Keratinocyte (primary cell): ENCODE measurements around the gene DIRAS1. TPM values are rescaled to one million over a fixed set of nuclear protein-coding genes. Genes with fewer than 3 reads are reported as not detected.

Experiments used
- DNase-seq: peaks from one replicate; pipeline ENCODE4 v3.0.0-alpha.2; 2011; ENCODE audit warnings: low read depth, missing footprints, low spot score
- FAIRE-seq: peaks from 2 replicates; lab custom pipeline; 2011; peaks lifted over from hg19 to GRCh38; lab: Jason Lieb, UNC
- H2AFZ ChIP-seq: 2 replicates; pipeline ENCODE4 v1.6.0; 2012; ENCODE audit warnings: low read length, control low read depth, inconsistent platforms; ENCODE audit not compliant: control insufficient read depth
- H3K27ac ChIP-seq: 2 replicates; pipeline ENCODE4 v1.5.1; 2011; ENCODE audit warnings: low read length; ENCODE audit not compliant: control insufficient read depth, insufficient read depth
- H3K27me3 ChIP-seq: 3 replicates; pipeline ENCODE4 v1.6.0; 2011; ENCODE audit warnings: low read length; ENCODE audit not compliant: control insufficient read depth, insufficient read depth; ENCODE audit errors: extremely low read depth
- H3K36me3 ChIP-seq, 2 experiments: 2 replicates in 1 of 2; 3 replicates in 1 of 2; pipeline ENCODE4 v1.5.1; 2011; ENCODE audit warnings: low read length in 2 of 2, mild to moderate bottlenecking in 1 of 2; ENCODE audit not compliant: control insufficient read depth in 2 of 2, insufficient read depth in 2 of 2; ENCODE audit errors: extremely low read depth in 1 of 2
- H3K4me1 ChIP-seq: 3 replicates; pipeline ENCODE4 v1.5.1; 2011; ENCODE audit warnings: low read length; ENCODE audit not compliant: control insufficient read depth, insufficient read depth; ENCODE audit errors: extremely low read depth
- H3K4me2 ChIP-seq: 3 replicates; pipeline ENCODE4 v1.6.0; 2011; ENCODE audit warnings: low read depth, low read length; ENCODE audit not compliant: control insufficient read depth, insufficient read depth; ENCODE audit errors: extremely low read depth
- H3K4me3 ChIP-seq, 3 experiments: fragments of 200-600 bp in 1 of 3; sonication (generic) in 1 of 3; 2 replicates in 2 of 3; 3 replicates in 1 of 3; pipeline ENCODE4 v1.5.1; 2011 to 2016; ENCODE audit warnings: low read length in 3 of 3, mild to moderate bottlenecking in 3 of 3, control low read depth in 2 of 3, inconsistent platforms in 1 of 3, low read depth in 1 of 3, mixed read lengths in 1 of 3, mixed run types in 1 of 3, moderate library complexity in 1 of 3; ENCODE audit not compliant: control insufficient read depth in 2 of 3, insufficient read depth in 2 of 3; ENCODE audit errors: extremely low read depth in 1 of 3
- H3K79me2 ChIP-seq: 2 replicates; pipeline ENCODE4 v1.6.0; 2012; ENCODE audit warnings: low read length; ENCODE audit not compliant: control insufficient read depth, insufficient read depth
- H3K9ac ChIP-seq: 3 replicates; pipeline ENCODE4 v1.6.0; 2011; ENCODE audit warnings: low read length; ENCODE audit not compliant: control insufficient read depth, insufficient read depth; ENCODE audit errors: extremely low read depth
- H3K9me1 ChIP-seq: 3 replicates; pipeline ENCODE4 v1.6.0; 2011; ENCODE audit warnings: low read length; ENCODE audit not compliant: control insufficient read depth, insufficient read depth; ENCODE audit errors: extremely low read depth
- H3K9me3 ChIP-seq: 2 replicates; pipeline ENCODE4 v1.5.1; 2012; ENCODE audit warnings: low read depth, low read length; ENCODE audit not compliant: control insufficient read depth
- H4K20me1 ChIP-seq: 3 replicates; pipeline ENCODE4 v1.6.0; 2011; ENCODE audit warnings: low read length; ENCODE audit not compliant: control insufficient read depth, insufficient read depth; ENCODE audit errors: extremely low read depth
- CTCF ChIP-seq, 3 experiments: IDR thresholded peaks in 1 of 3; conservative IDR thresholded peaks in 1 of 3; optimal IDR thresholded peaks in 1 of 3; 2 replicates in 2 of 3; 3 replicates in 1 of 3; pipeline versions ENCODE3 to v1.5.1; 2011; ENCODE audit warnings: low read length in 3 of 3, mild to moderate bottlenecking in 3 of 3, moderate library complexity in 2 of 3, control low read depth in 1 of 3, inconsistent platforms in 1 of 3; ENCODE audit not compliant: insufficient read depth in 2 of 3; ENCODE audit errors: extremely low read depth in 1 of 3
- EZH2 ChIP-seq: IDR thresholded peaks from one replicate; pipeline ENCODE4 v1.6.1; 2012; ENCODE audit warnings: inconsistent platforms, mild to moderate bottlenecking, low read length, moderate library complexity
- dilution Hi-C: fragments of 300-500 bp; cut with MboI; formaldehyde crosslinking; loops from one replicate; pipeline ENCODE4 v1.7.0; 2020; ENCODE audit warnings: low sequenced_read_pairs; ENCODE audit not compliant: extremely low pct_ligation_motif_present
- polyA plus RNA-seq, 5 experiments: library from polyadenylated mRNA; depleted of rRNA in 3 of 5; stranded (reverse) in 3 of 5; stranded (forward) in 1 of 5; unstranded in 1 of 5; fragments of >200 nt; gene quantifications; 1 replicate in 1 of 5; 2 replicates in 3 of 5; 3 replicates in 1 of 5; pipeline versions ENCODE4 v1.2.1 to v1.2.3, GENCODE V29; 2011 to 2012; ENCODE audit warnings: missing spikeins in 2 of 5, low read depth in 1 of 5, low replicate concordance in 1 of 5

The DIRAS1 gene
- polyA plus RNA-seq, 1 donor (not counting 4 experiments of a cell fraction or from before 2014, with no cell fraction given), result 0.10 TPM

DNA sequence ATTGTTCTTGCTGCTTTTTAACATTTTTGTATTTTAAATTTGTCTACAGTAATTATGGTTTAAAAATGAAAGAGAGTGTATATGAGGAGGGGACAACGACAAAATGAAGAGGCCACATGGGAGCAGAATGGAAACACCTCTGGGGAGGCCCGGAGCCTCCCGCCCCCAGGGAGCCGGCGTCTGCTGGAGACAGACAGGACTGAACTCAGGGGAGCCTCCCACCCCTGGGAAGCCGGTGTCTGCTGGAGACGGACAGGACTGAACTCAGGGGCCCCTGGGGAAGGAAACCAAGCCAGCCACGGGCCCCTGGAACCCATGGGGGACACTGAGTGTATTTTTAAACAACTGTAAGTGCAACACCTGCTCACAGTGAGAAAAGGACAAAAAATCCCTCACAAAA is 35.3 kb upstream of the DIRAS1 start:
- peaks cover 24 to 32% of the 10 kb centered on the region in 2 experiments for H3K36me3 ChIP-seq
- no peaks in the 10 kb centered on the region for H3K4me1 ChIP-seq
- no peak overlapping the region for H3K4me2 ChIP-seq
- H3K9me1 ChIP-seq, result no peaks in the 10 kb centered on the region
- H3K4me3 ChIP-seq, result no peak overlapping the region
- H2AFZ ChIP-seq, result no peak overlapping the region
- TF ChIP-seq CTCF (optimal IDR thresholded peaks at IDR 0.05 in 1 of 3, IDR thresholded peaks at IDR 0.05 in 1 of 3, conservative IDR thresholded peaks at IDR 0.05 in 1 of 3; ENCODE audit: extremely low read depth in 1 of 3, insufficient read depth in 2 of 3, low read length in 3 of 3) (no peak), EZH2 (no peak)
- no peaks in the 10 kb centered on the region for H3K79me2 ChIP-seq
- FAIRE-seq, result no peak
- no peaks in the 10 kb centered on the region for H3K9me3 ChIP-seq
- no peak overlapping the region for H3K9ac ChIP-seq
- H3K27ac ChIP-seq, result no peak overlapping the region
- H3K27me3 ChIP-seq, result no peaks in the 10 kb centered on the region
- peaks cover 3% of the 10 kb centered on the region for H4K20me1 ChIP-seq
- no peak for DNase-seq
- dilution Hi-C loops, result no loop called here

DNA sequence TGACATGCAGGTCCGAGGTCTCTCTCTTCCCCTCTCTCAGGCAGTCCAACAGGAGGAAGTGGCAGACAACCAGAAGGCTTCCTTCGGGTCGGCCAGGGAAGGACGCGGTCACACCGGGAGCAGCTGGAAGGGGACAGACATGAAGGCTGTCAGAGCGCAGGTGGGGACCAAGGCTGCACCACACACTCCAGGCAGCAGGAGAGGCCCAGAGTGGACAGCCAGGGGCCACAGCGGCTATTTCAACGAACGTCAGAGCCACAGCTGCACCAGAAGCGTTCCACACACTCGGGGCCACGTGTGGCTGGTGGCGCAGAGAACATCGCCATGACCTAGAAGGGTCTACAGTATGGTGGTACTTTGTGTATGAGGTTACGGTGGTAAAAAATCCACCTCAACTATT is 34.6 kb upstream of the DIRAS1 start:
- H2AFZ ChIP-seq, result no peak overlapping the region
- no peak overlapping the region for H3K4me3 ChIP-seq
- H3K36me3 ChIP-seq, result peaks cover 22 to 30% of the 10 kb centered on the region in 2 experiments
- dilution Hi-C loops, result no loop called here
- no peak overlapping the region for H3K9ac ChIP-seq
- H3K79me2 ChIP-seq, result no peaks in the 10 kb centered on the region
- no peaks in the 10 kb centered on the region for H3K27me3 ChIP-seq
- no peaks in the 10 kb centered on the region for H3K9me1 ChIP-seq
- TF ChIP-seq EZH2 (no peak), CTCF (optimal IDR thresholded peaks at IDR 0.05 in 1 of 3, IDR thresholded peaks at IDR 0.05 in 1 of 3, conservative IDR thresholded peaks at IDR 0.05 in 1 of 3; ENCODE audit: extremely low read depth in 1 of 3, insufficient read depth in 2 of 3, low read length in 3 of 3) (no peak)
- DNase-seq (no peak), FAIRE-seq (no peak)
- H3K4me2 ChIP-seq, result no peak overlapping the region
- peaks cover 3% of the 10 kb centered on the region for H4K20me1 ChIP-seq
- H3K9me3 ChIP-seq, result no peaks in the 10 kb centered on the region
- no peak overlapping the region for H3K27ac ChIP-seq
- H3K4me1 ChIP-seq, result no peaks in the 10 kb centered on the region
